ENCODE measurements around the gene HEXIM1. TPM values are rescaled to one million over a fixed set of nuclear protein-coding genes. Genes with fewer than 3 reads are reported as not detected.

The HEXIM1 gene
- total RNA-seq, 4 donors from 2014 or later, result 22.2 to 35.2 (median 29.7) TPM

DNA sequence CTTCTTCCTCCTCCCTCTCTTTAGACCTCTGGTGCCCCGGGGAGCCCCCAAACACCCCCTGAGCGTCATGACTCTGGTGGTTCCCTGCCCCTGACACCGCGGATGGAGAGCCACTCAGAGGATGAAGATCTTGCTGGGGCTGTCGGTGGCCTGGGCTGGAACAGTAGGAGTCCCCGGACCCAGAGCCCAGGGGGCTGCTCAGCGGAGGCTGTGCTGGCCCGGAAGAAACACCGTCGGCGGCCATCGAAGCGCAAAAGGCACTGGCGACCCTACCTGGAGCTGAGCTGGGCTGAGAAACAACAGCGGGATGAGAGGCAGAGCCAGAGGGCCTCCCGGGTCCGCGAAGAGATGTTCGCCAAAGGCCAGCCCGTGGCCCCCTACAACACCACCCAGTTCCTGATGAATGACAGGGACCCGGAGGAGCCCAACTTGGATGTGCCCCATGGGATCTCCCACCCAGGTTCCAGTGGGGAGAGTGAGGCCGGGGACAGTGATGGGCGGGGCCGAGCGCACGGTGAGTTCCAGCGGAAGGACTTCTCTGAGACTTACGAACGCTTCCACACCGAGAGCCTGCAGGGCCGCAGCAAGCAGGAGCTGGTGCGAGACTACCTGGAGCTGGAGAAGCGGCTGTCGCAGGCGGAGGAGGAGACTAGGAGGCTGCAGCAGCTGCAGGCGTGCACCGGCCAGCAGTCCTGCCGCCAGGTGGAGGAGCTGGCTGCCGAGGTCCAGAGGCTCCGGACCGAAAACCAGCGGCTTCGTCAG lies 20.9 kb downstream of the HEXIM1 start:
- WGBS, 2 donors, result 93 to 94% methylated on average over 34 to 43 of the region's 43 CpGs
- Histone ChIP-seq H3K27ac (peak overlapping the region in 3 of 4 donors; percentile 87 to 97 (median 97)), H3K4me1 (peaks cover 0 to 43% (median 37%) of the 10 kb centered on the region in 4 donors), H3K27me3 (no peaks in the 10 kb centered on the region), H3K9me3 (no peaks in the 10 kb centered on the region), H3K4me3 (no peak overlapping the region), H3K36me3 (peaks cover 0 to 13% (median 0%) of the 10 kb centered on the region in 3 donors)
- DNase-seq (ENCODE audit: low spot score in 2 of 2), result no peak
- TF ChIP-seq POLR2A (IDR thresholded peaks at IDR 0.05) (no peak), EP300 (IDR thresholded peaks at IDR 0.05) (no peak)
- TF ChIP-seq, protein P1, sequence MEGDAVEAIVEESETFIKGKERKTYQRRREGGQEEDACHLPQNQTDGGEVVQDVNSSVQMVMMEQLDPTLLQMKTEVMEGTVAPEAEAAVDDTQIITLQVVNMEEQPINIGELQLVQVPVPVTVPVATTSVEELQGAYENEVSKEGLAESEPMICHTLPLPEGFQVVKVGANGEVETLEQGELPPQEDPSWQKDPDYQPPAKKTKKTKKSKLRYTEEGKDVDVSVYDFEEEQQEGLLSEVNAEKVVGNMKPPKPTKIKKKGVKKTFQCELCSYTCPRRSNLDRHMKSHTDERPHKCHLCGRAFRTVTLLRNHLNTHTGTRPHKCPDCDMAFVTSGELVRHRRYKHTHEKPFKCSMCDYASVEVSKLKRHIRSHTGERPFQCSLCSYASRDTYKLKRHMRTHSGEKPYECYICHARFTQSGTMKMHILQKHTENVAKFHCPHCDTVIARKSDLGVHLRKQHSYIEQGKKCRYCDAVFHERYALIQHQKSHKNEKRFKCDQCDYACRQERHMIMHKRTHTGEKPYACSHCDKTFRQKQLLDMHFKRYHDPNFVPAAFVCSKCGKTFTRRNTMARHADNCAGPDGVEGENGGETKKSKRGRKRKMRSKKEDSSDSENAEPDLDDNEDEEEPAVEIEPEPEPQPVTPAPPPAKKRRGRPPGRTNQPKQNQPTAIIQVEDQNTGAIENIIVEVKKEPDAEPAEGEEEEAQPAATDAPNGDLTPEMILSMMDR (IDR thresholded peaks at IDR 0.05), result no peak

DNA sequence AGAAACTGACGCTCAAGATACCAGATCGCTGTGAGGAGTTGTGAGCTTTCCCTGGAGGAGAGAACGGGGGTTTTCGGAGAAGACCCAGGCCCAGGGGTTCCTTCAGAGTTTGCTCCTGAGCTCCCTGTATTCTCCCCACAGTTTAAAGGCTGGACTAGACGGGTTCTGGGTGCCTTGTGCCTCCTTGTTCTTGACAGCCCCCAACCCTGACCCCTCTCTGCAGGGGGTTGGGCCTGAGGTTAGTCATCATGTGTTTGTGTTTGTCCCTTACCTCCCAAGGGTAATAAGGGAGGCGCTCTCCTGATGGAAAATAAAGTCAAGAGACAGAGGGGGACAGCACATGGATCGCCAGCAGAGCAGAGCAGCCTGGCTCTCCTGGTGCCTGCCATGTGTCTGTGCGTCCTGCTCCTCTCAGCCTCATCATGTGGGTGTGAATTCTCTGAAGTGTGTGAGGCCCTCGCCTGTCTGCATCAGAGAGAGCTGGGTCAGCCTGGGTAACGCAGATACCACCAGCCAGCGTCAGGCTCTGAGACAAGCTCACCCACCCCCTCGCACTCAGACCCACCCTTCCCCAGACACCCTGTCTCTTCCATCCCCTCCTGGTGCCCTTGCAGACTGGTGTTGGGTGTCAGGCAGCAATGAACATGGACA lies 22.1 kb downstream of the HEXIM1 start:
- WGBS, 2 donors, result 68 to 71% methylated on average over 10 to 11 of the region's 12 CpGs
- Histone ChIP-seq H3K9me3 (no peaks in the 10 kb centered on the region), H3K36me3 (peaks cover 0 to 13% (median 0%) of the 10 kb centered on the region in 3 donors), H3K27ac (peak overlapping the region; percentile 82 to 97 (median 92)), H3K4me1 (peaks cover 0 to 48% (median 38%) of the 10 kb centered on the region in 4 donors), H3K4me3 (peak overlapping the region in 2 of 4 donors; percentile 36 to 44), H3K27me3 (no peaks in the 10 kb centered on the region)
- TF ChIP-seq POLR2A (IDR thresholded peaks at IDR 0.05), result no peak
- TF ChIP-seq EP300 (IDR thresholded peaks at IDR 0.05), result no peak
- TF ChIP-seq, protein P1 (IDR thresholded peaks at IDR 0.05), result no peak
- DNase-seq (ENCODE audit: low spot score in 2 of 2), result no peak

DNA sequence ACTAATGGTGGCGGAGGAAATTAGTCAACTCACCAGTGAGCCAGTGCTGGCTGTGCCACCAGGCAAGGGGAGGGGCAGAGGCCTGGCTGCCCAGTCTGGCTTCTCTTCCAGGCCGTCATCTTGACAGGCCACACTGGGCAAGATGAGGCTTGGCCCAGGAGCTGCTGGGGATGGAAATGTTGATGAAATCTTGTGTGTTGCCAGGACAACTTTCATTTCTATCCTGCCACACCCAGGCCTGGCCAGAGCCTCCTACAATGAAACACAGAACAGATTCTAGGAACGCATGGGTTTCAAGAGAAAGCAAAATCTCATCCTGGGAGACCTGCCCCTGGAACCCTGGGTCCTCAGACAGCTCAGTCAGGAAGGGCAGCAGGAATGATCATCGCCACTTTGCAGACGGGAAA lies 22.7 kb downstream of the HEXIM1 start:
- peak; percentile 62 to 68 for DNase-seq (ENCODE audit: low spot score in 2 of 2)

DNA sequence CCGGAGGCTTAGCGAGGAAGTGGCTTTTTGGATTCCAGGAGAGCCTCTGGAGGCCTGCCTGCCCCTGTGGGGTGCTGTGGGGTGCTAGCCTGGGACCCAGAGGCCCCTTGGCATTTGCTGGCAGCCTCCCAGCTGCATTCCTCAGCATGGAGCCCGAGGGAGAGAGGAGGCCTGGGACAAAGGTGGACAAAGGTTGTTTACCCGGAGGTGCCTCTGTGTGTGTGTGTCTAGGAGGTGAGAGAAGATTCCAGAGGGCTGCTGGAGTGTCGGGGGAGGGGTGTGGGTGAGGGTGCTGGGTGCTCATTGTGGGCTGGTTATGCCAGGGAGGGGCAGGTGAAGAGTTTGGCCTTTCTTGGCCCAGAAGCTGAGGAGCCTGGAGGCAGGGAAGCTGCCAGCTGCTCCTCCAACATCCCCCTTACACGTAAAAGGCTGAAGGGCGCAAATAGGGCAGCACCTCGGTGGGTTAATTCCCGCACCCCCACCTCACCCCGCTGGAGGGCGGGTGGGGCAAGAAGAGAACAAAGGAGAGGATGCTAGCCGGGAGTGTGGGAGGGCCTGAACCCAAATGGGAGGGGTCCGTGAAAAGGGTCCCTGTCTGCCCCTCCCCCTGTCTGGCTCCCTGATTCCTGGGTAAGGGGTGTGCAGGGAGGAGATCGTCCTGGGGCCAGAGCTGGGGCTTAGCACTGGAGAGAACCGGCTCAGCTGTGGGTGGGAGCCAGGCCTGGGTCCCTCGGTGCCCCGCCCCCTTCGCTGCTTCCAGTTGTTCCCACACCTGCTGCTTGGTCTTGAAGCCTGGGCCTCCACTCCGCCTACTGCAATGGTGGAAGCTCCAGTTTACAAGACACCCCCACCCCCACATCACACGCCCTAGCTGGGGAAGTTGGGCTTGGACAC lies 23.3 kb downstream of the HEXIM1 start:
- Histone ChIP-seq H3K36me3 (peaks cover 0 to 13% (median 0%) of the 10 kb centered on the region in 3 donors), H3K27ac (peak overlapping the region; percentile 82 to 97 (median 92)), H3K4me3 (peak overlapping the region; percentile 22 to 44 (median 35)), H3K27me3 (no peaks in the 10 kb centered on the region), H3K9me3 (no peaks in the 10 kb centered on the region), H3K4me1 (peaks cover 0 to 60% (median 38%) of the 10 kb centered on the region in 4 donors)
- TF ChIP-seq, protein P1 (IDR thresholded peaks at IDR 0.05), result peak in 1 of 5 experiments; percentile 9
- TF ChIP-seq POLR2A (IDR thresholded peaks at IDR 0.05), result no peak
- 23 to 25% methylated on average over 17 to 20 of the region's 20 CpGs for WGBS, 2 donors
- no peak for DNase-seq (ENCODE audit: low spot score in 2 of 2)

More for the DNA sequence above, 22.7 kb downstream of the HEXIM1 start:
- Histone ChIP-seq H3K4me3 (peak overlapping the region; percentile 22 to 44 (median 35)), H3K4me1 (peaks cover 0 to 53% (median 38%) of the 10 kb centered on the region in 4 donors), H3K27ac (peak overlapping the region; percentile 82 to 97 (median 92)), H3K27me3 (no peaks in the 10 kb centered on the region), H3K9me3 (no peaks in the 10 kb centered on the region), H3K36me3 (peaks cover 0 to 13% (median 0%) of the 10 kb centered on the region in 3 donors)
- WGBS, 2 donors, result 15 to 17% methylated on average over 3 to 4 of the region's 5 CpGs
- TF ChIP-seq POLR2A (IDR thresholded peaks at IDR 0.05) (peak in 1 of 2 donors; percentile 20), EP300 (IDR thresholded peaks at IDR 0.05) (peak in 1 of 2 donors; percentile 80)
- TF ChIP-seq, protein P1 (IDR thresholded peaks at IDR 0.05), result no peak

All from tibial nerve (tissue), 4 donors.